Peyer's patch (tissue), 4 donors: ENCODE results near the gene IGFBP3. TPM values are rescaled to one million over a fixed set of nuclear protein-coding genes. Genes with fewer than 3 reads are reported as not detected.

Experiments used
- DNase-seq, 3 donors: peaks; one replicate each; pipeline ENCODE4 v3.0.0-alpha.2; 2017 to 2019
- H3K27ac ChIP-seq, 4 donors: fragments of 200-600 bp; sonication (generic); one replicate each; pipeline ENCODE4 v1.5.1; 2016 to 2019
- H3K27me3 ChIP-seq, 2 donors: fragments of 200-600 bp; sonication (generic); one replicate each; pipeline ENCODE4 v1.5.1; 2019
- H3K36me3 ChIP-seq, 3 donors: fragments of 200-600 bp; sonication (generic); one replicate each; pipeline ENCODE4 v1.5.1; 2016 to 2019
- H3K4me1 ChIP-seq, 4 donors: fragments of 200-600 bp; sonication (generic); one replicate each; pipeline ENCODE4 v1.5.1; 2016 to 2019
- H3K4me3 ChIP-seq, 4 donors: fragments of 200-600 bp; sonication (generic); 1 replicate in 3 of 4; 2 replicates in 1 of 4; pipeline ENCODE4 v1.5.1; 2016 to 2019; ENCODE audit warnings: mild to moderate bottlenecking in 1 of 4
- H3K9me3 ChIP-seq, 4 donors: fragments of 200-600 bp; sonication (generic); one replicate each; pipeline ENCODE4 v1.5.1; 2016 to 2019; ENCODE audit warnings: mild to moderate bottlenecking in 1 of 4
- POLR2A ChIP-seq, 2 donors: fragments of 450-650 bp; IDR thresholded peaks; one replicate each; pipeline ENCODE4 v1.5.1; 2017; ENCODE audit warnings: antibody characterized with exemption in 2 of 2, mild to moderate bottlenecking in 2 of 2, moderate library complexity in 2 of 2
- total RNA-seq, 4 donors: library from RNA; depleted of rRNA; stranded (reverse); fragments of >200 nt; gene quantifications; one replicate each; pipeline ENCODE4 v1.1.0, GENCODE V29; 2016
- TF ChIP-seq, protein P1 (sequence below), 6 experiments: fragments of 450-650 bp in 4 of 6; fragments of 200-600 bp in 2 of 6; sonication (generic) in 1 of 6; IDR thresholded peaks; one replicate each; pipeline ENCODE4 v1.5.1; 2017 to 2019; ENCODE audit warnings: antibody characterized with exemption in 6 of 6, mild to moderate bottlenecking in 3 of 6, moderate library complexity in 1 of 6

The IGFBP3 gene
- total RNA-seq, 4 donors from 2014 or later: 14.4 to 82.2 (median 35.1) TPM

DNA sequence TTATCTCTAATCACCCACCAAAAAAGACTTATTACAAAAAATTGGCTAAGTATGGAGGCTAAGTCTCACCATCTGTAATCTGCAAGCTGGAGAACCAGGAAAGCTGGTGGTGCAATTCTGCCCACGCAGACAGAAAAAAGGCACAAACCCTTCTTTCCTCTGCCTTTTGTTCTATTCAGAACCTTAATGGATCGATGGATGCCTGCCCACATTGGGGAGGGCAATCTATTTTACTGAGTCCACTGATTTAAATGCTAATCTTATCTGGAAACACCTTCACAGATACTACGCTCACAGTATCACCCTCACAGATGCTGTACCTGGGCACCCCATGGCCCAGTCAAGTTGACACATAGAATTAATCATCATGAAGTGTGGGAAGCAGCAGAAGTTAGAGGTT, 10.2 kb downstream of the IGFBP3 start:
- Histone ChIP-seq H3K36me3 (peaks cover 0 to 9% (median 0%) of the 10 kb centered on the region in 3 donors), H3K4me1 (no peaks in the 10 kb centered on the region), H3K27ac (no peak overlapping the region), H3K27me3 (no peaks in the 10 kb centered on the region), H3K4me3 (no peak overlapping the region), H3K9me3 (no peaks in the 10 kb centered on the region)
- DNase-seq: no peak
- TF ChIP-seq POLR2A (IDR thresholded peaks at IDR 0.05): no peak
- TF ChIP-seq, protein P1, sequence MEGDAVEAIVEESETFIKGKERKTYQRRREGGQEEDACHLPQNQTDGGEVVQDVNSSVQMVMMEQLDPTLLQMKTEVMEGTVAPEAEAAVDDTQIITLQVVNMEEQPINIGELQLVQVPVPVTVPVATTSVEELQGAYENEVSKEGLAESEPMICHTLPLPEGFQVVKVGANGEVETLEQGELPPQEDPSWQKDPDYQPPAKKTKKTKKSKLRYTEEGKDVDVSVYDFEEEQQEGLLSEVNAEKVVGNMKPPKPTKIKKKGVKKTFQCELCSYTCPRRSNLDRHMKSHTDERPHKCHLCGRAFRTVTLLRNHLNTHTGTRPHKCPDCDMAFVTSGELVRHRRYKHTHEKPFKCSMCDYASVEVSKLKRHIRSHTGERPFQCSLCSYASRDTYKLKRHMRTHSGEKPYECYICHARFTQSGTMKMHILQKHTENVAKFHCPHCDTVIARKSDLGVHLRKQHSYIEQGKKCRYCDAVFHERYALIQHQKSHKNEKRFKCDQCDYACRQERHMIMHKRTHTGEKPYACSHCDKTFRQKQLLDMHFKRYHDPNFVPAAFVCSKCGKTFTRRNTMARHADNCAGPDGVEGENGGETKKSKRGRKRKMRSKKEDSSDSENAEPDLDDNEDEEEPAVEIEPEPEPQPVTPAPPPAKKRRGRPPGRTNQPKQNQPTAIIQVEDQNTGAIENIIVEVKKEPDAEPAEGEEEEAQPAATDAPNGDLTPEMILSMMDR (IDR thresholded peaks at IDR 0.05): no peak

DNA sequence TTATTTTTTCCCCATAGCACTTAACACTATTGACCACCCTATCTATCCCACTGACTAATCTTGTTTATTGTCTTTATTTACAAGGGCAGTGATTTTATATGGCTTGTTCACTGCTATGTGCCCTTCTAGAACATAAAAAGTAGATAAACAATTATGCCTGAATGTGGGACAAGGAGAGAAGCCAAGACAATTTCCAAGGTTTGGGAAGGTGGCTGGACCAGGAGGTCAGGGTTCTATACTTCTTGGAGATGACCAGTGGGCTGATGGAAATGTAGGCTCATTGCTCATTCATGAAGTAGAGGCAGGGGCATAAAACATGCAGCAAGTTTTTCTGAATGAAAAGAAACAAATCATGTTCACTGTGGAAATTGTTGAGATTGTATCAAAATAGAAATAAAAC, 11.5 kb downstream of the IGFBP3 start:
- no peak overlapping the region for H3K27ac ChIP-seq
- no peaks in the 10 kb centered on the region for H3K27me3 ChIP-seq
- no peak for TF ChIP-seq POLR2A (IDR thresholded peaks at IDR 0.05)
- TF ChIP-seq, protein P1 (IDR thresholded peaks at IDR 0.05): no peak
- H3K9me3 ChIP-seq: no peaks in the 10 kb centered on the region
- no peak overlapping the region for H3K4me3 ChIP-seq
- H3K4me1 ChIP-seq: no peaks in the 10 kb centered on the region
- H3K36me3 ChIP-seq: peaks cover 0 to 9% (median 0%) of the 10 kb centered on the region in 3 donors
- no peak for DNase-seq

DNA sequence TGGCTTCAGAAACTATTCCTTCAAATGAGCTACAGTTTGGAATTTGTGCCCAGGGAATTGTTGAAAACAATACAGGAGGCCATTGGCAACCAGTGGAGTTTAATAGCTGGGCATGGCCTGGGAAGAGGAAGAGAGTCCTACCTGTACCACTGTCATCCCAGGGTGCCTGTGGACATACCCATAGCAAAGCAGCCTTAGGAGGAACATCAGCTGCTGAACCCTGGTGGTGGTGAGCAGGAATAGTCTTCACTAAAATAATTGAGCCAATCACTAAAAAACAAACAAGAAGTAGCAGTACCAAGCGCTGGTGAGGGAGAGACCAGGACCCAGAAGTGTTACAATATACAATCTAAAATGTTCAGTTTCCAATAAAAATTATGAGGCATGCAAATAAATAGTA, 18.3 kb downstream of the IGFBP3 start:
- Histone ChIP-seq H3K9me3 (no peaks in the 10 kb centered on the region), H3K36me3 (no peaks in the 10 kb centered on the region), H3K27ac (no peak overlapping the region), H3K4me3 (no peak overlapping the region), H3K27me3 (no peaks in the 10 kb centered on the region), H3K4me1 (no peaks in the 10 kb centered on the region)
- DNase-seq: no peak
- TF ChIP-seq, protein P1 (IDR thresholded peaks at IDR 0.05): no peak
- TF ChIP-seq POLR2A (IDR thresholded peaks at IDR 0.05): no peak

DNA sequence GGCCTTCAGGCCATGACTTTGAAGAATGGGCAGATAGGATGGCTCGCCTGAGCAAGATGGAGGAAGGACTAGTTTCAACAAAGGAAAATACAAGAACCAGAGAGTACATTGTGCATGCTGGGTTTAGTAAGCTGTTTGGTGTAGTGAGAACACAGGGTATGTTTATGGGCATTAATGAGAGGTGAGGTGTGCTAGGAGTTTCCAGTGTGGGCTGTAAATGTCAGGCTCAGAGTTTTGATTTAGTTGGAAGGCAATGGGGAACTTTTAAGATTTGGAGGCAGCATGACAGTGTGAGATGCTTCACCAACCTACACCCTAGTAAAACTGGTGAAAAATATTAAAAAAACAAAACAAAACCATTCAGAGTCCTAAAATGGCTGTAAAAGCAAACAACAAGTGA, 19.5 kb downstream of the IGFBP3 start:
- H3K27ac ChIP-seq: no peak overlapping the region
- H3K4me3 ChIP-seq: no peak overlapping the region
- TF ChIP-seq, protein P1 (IDR thresholded peaks at IDR 0.05): no peak
- TF ChIP-seq POLR2A (IDR thresholded peaks at IDR 0.05): no peak
- DNase-seq: no peak
- no peaks in the 10 kb centered on the region for H3K4me1 ChIP-seq
- H3K36me3 ChIP-seq: no peaks in the 10 kb centered on the region
- no peaks in the 10 kb centered on the region for H3K9me3 ChIP-seq
- H3K27me3 ChIP-seq: no peaks in the 10 kb centered on the region

DNA sequence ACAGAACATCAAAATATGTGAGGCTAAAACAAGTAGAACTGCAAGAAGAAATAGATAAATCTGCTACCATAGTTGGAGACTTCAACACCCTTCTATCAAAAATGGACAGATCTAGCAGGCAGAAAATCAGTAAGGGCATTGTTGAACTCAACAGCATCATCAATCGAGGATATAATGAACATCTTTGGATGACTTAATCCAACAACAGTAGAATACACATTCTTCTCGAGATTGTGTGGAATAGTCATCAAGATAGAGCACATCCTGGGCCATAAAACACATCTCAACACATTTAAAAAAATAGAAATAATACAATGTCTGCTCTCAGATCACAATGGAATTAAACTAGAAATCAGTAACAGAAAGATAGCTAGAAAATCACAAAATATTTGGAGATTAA, 22.9 kb downstream of the IGFBP3 start:
- Histone ChIP-seq H3K27ac (no peak overlapping the region), H3K36me3 (no peaks in the 10 kb centered on the region), H3K9me3 (no peaks in the 10 kb centered on the region), H3K4me3 (no peak overlapping the region), H3K27me3 (no peaks in the 10 kb centered on the region), H3K4me1 (no peaks in the 10 kb centered on the region)
- TF ChIP-seq, protein P1 (IDR thresholded peaks at IDR 0.05): no peak
- no peak for TF ChIP-seq POLR2A (IDR thresholded peaks at IDR 0.05)
- DNase-seq: no peak

DNA sequence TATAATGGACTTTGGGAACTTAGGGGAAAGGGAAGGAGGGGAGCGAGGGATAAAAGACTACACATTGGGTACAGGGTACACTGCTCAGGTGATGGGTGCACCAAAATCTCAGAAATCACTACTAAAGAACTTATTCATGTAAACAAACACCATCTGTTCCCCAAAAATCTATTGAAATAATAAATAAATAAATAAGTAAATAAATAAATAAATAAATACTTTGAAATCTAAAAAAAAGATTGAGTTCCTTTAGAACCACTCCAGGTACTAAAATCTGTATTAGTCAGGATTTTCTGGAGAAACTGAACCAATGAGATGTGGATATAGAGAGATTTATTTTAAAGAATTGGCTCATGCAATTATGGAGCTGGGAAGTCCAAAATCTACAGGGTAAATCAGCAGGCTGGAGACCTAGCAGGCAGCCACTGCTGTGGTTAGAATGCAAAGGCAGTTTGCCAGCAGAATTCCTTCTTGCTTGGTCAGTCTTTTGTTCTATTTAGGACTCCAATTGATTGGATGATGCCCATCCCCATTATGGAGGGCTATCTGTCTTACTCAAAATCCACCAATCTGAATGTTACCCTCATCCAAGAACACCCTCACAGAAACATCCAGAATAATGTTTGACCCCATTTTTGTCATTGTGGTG, 23.9 kb downstream of the IGFBP3 start:
- DNase-seq: no peak
- Histone ChIP-seq H3K36me3 (no peaks in the 10 kb centered on the region), H3K4me1 (no peaks in the 10 kb centered on the region), H3K9me3 (no peaks in the 10 kb centered on the region), H3K27me3 (no peaks in the 10 kb centered on the region), H3K27ac (no peak overlapping the region), H3K4me3 (no peak overlapping the region)
- TF ChIP-seq, protein P1 (IDR thresholded peaks at IDR 0.05): no peak
- TF ChIP-seq POLR2A (IDR thresholded peaks at IDR 0.05): no peak
